H1 (cell line): ENCODE results near the gene FAM193A. TPM values are rescaled to one million over a fixed set of nuclear protein-coding genes. Genes with fewer than 3 reads are reported as not detected.

ENCODE experiments used
- CTCF ChIA-PET: fragments of 300-600 bp; sonication (Branson Sonifier 250); formaldehyde crosslinking; loops from one replicate; lab custom pipeline; 2021; ENCODE audit not compliant: partially characterized antibody; lab: Charles Lee
- POLR2A ChIA-PET: fragments of 300-600 bp; sonication (Branson Sonifier 250); formaldehyde crosslinking; loops from one replicate; lab custom pipeline; 2021; ENCODE audit warnings: inconsistent platforms; ENCODE audit not compliant: partially characterized antibody; lab: Charles Lee
- DNase-seq, 2 experiments: peaks; one replicate each; pipeline versions ENCODE4 v3.0.0 to v3.0.0-alpha.2; 2010 to 2022; ENCODE audit warnings: low spot score in 2 of 2, low read depth in 1 of 2, mixed read lengths in 1 of 2
- FAIRE-seq: peaks from 2 replicates; lab custom pipeline; 2011; peaks lifted over from hg19 to GRCh38; lab: Jason Lieb, UNC
- H2AFZ ChIP-seq: 2 replicates; pipeline ENCODE4 v1.8.1; 2012; ENCODE audit warnings: low read length, inconsistent platforms
- H2AK5ac ChIP-seq: 2 replicates; pipeline ENCODE4 v1.6.1; 2013; ENCODE audit warnings: low read depth, low read length
- H2BK120ac ChIP-seq: replicated peaks from 2 replicates; pipeline ENCODE3; 2013; ENCODE audit warnings: low read depth, low read length, inconsistent platforms
- H2BK12ac ChIP-seq: 2 replicates; pipeline ENCODE4 v1.6.1; 2013; ENCODE audit warnings: low read depth, low read length
- H2BK15ac ChIP-seq: 2 replicates; pipeline ENCODE4 v1.6.1; 2013; ENCODE audit warnings: low read length
- H2BK20ac ChIP-seq: 2 replicates; pipeline ENCODE4 v1.6.1; 2013; ENCODE audit warnings: low read length
- H2BK5ac ChIP-seq: 2 replicates; pipeline ENCODE4 v1.6.1; 2013; ENCODE audit warnings: low read depth, low read length
- H3K14ac ChIP-seq: 2 replicates; pipeline ENCODE4 v1.6.1; 2013; ENCODE audit warnings: inconsistent platforms; ENCODE audit not compliant: insufficient read length
- H3K18ac ChIP-seq: 2 replicates; pipeline ENCODE4 v1.6.1; 2013; ENCODE audit warnings: low read length; ENCODE audit errors: extremely low read depth
- H3K23ac ChIP-seq: 2 replicates; pipeline ENCODE4 v1.6.1; 2013; ENCODE audit warnings: inconsistent platforms; ENCODE audit not compliant: insufficient read length
- H3K23me2 ChIP-seq: 2 replicates; pipeline ENCODE4 v1.6.1; 2013; ENCODE audit warnings: low read depth, low read length
- H3K27ac ChIP-seq: 2 replicates; pipeline ENCODE4 v1.6.1; 2011; ENCODE audit warnings: low read depth, low read length, inconsistent platforms
- H3K27me3 ChIP-seq, 4 experiments: replicated peaks in 1 of 4; 1 replicate in 1 of 4; 2 replicates in 3 of 4; pipeline versions ENCODE4 v1.6.1 to v1.8.1; 2011 to 2013; ENCODE audit warnings: low read length in 3 of 4, mild to moderate bottlenecking in 3 of 4, inconsistent platforms in 2 of 4, mixed read lengths in 2 of 4, moderate library complexity in 1 of 4; ENCODE audit not compliant: control insufficient read depth in 3 of 4, insufficient read depth in 3 of 4; ENCODE audit errors: extremely low read depth in 1 of 4
- H3K36me3 ChIP-seq, 4 experiments: 2 replicates each; pipeline versions ENCODE4 v1.6.1 to v1.8.1; 2011 to 2013; ENCODE audit warnings: mild to moderate bottlenecking in 4 of 4, low read length in 3 of 4, moderate library complexity in 2 of 4, control low read depth in 1 of 4, inconsistent platforms in 1 of 4; ENCODE audit not compliant: insufficient read depth in 4 of 4, control insufficient read depth in 2 of 4
- H3K4ac ChIP-seq: replicated peaks from 2 replicates; pipeline ENCODE3; 2013; ENCODE audit warnings: low read length, low read depth, mixed read lengths, inconsistent platforms; ENCODE audit not compliant: insufficient read length
- H3K4me1 ChIP-seq, 4 experiments: replicated peaks in 1 of 4; 1 replicate in 1 of 4; 2 replicates in 3 of 4; pipeline versions ENCODE4 v1.6.1 to v1.8.1; 2011 to 2013; ENCODE audit warnings: low read length in 3 of 4, inconsistent platforms in 2 of 4, mixed read lengths in 1 of 4; ENCODE audit not compliant: insufficient read depth in 4 of 4, control insufficient read depth in 3 of 4
- H3K4me2 ChIP-seq, 2 experiments: 2 replicates each; pipeline versions ENCODE4 v1.6.1 to v1.8.1; 2011 to 2013; ENCODE audit warnings: low read depth in 2 of 2, low read length in 2 of 2, control low read depth in 1 of 2, inconsistent platforms in 1 of 2, mild to moderate bottlenecking in 1 of 2; ENCODE audit not compliant: insufficient read depth in 1 of 2
- H3K4me3 ChIP-seq, 4 experiments: fragments of 200-600, 300-600 bp in 1 of 4; sonication (generic), shearing (Covaris generic), sonication (Bioruptor Twin) in 1 of 4; 2 replicates each; pipeline versions ENCODE4 v1.5.1 to v1.8.1; 2011 to 2016; ENCODE audit warnings: low read length in 4 of 4, low read depth in 3 of 4, control low read depth in 2 of 4, inconsistent platforms in 2 of 4, mild to moderate bottlenecking in 2 of 4, mixed read lengths in 1 of 4, moderate library complexity in 1 of 4; ENCODE audit not compliant: insufficient read depth in 2 of 4; ENCODE audit errors: extremely low read depth in 1 of 4
- H3K56ac ChIP-seq: replicated peaks from 2 replicates; pipeline ENCODE3; 2013; ENCODE audit warnings: low read depth, mild to moderate bottlenecking, mixed read lengths, low read length, inconsistent platforms; ENCODE audit not compliant: insufficient read length
- H3K79me1 ChIP-seq: 2 replicates; pipeline ENCODE4 v1.6.1; 2013; ENCODE audit warnings: low read depth, low read length, control low read depth
- H3K79me2 ChIP-seq, 2 experiments: 2 replicates each; pipeline versions ENCODE4 v1.6.1 to v1.8.1; 2012 to 2013; ENCODE audit warnings: low read length in 2 of 2, mild to moderate bottlenecking in 2 of 2, inconsistent platforms in 1 of 2; ENCODE audit not compliant: insufficient read depth in 2 of 2, control insufficient read depth in 1 of 2
- H3K9ac ChIP-seq, 4 experiments: replicated peaks in 1 of 4; 1 replicate in 1 of 4; 2 replicates in 3 of 4; pipeline versions ENCODE4 v1.6.1 to v1.8.1; 2011 to 2013; ENCODE audit warnings: low read depth in 3 of 4, low read length in 3 of 4, control low read depth in 2 of 4, mild to moderate bottlenecking in 2 of 4, moderate library complexity in 2 of 4, inconsistent platforms in 1 of 4; ENCODE audit errors: extremely low read depth in 1 of 4
- H3K9me3 ChIP-seq, 2 experiments: 2 replicates each; pipeline versions ENCODE4 v1.6.1 to v1.8.1; 2012 to 2013; ENCODE audit warnings: mild to moderate bottlenecking in 2 of 2, moderate library complexity in 2 of 2, control low read depth in 1 of 2, inconsistent platforms in 1 of 2, low read depth in 1 of 2, low read length in 1 of 2, mixed read lengths in 1 of 2; ENCODE audit not compliant: insufficient read depth in 2 of 2
- H4K20me1 ChIP-seq, 2 experiments: replicated peaks in 1 of 2; 2 replicates each; pipeline versions ENCODE3 to v1.8.1; 2011 to 2013; ENCODE audit warnings: inconsistent platforms in 2 of 2, low read length in 2 of 2, mild to moderate bottlenecking in 1 of 2; ENCODE audit not compliant: insufficient read depth in 2 of 2, control insufficient read depth in 1 of 2
- H4K5ac ChIP-seq: 2 replicates; pipeline ENCODE4 v1.6.1; 2013; ENCODE audit warnings: low read length, low read depth, mixed read lengths, inconsistent platforms; ENCODE audit not compliant: insufficient read length
- H4K8ac ChIP-seq: 2 replicates; pipeline ENCODE4 v1.8.0; 2013; ENCODE audit warnings: mild to moderate bottlenecking, moderate library complexity, low read length, inconsistent platforms; ENCODE audit not compliant: insufficient read depth; ENCODE audit errors: extremely low read depth
- H4K91ac ChIP-seq: replicated peaks from 2 replicates; pipeline ENCODE3; 2013; ENCODE audit warnings: low read length, mixed read lengths, inconsistent platforms; ENCODE audit not compliant: insufficient read length
- CEBPB ChIP-seq: IDR thresholded peaks from 2 replicates; pipeline ENCODE4 v1.6.1; 2012; ENCODE audit warnings: low read depth, low read length
- SIN3A ChIP-seq, 2 experiments: IDR thresholded peaks in 1 of 2; conservative IDR thresholded peaks in 1 of 2; 2 replicates each; pipeline ENCODE4 v1.6.1; 2011 to 2012; ENCODE audit warnings: low read length in 2 of 2, improper control_type of control experiment in 1 of 2, low read depth in 1 of 2, mild to moderate bottlenecking in 1 of 2
- WGBS, 2 experiments: shearing (Covaris generic) in 1 of 2; methylation state at CpG; one replicate each; pipeline versions ENCODE4 v1.1.6 to v1.1.7; 2013 to 2015; ENCODE audit warnings: low lambda C conversion rate in 2 of 2, mixed read lengths in 2 of 2, inconsistent platforms in 1 of 2, low coverage in 1 of 2, missing lambda C conversion rate in 1 of 2; ENCODE audit not compliant: insufficient replicate concordance in 2 of 2, insufficient coverage in 1 of 2, insufficient read length in 1 of 2; ENCODE audit errors: extremely low coverage in 1 of 2, missing lambda C conversion rate in 1 of 2; 5-methylcytosine and 5-hydroxymethylcytosine counted together
- polyA plus RNA-seq, 7 experiments: library from polyadenylated mRNA; depleted of rRNA in 3 of 7; stranded (reverse) in 5 of 7; unstranded in 2 of 7; fragments of >200 nt in 5 of 7; fragments of 200-250 nt in 2 of 7; gene quantifications; 1 replicate in 5 of 7; 2 replicates in 1 of 7; 4 replicates in 1 of 7; pipeline versions ENCODE4 v1.2.1 to v1.2.3, GENCODE V29; 2011 to 2013; ENCODE audit warnings: missing spikeins in 2 of 7, mixed read lengths in 2 of 7
- total RNA-seq: library from RNA; stranded (reverse); fragmentation: NEBNext Ultra II Directional; extraction: Animal tissue kit (Norgen Biotek cat#: 25700); gene quantifications from 2 replicates; pipeline ENCODE4 v1.2.1, GENCODE V29; 2021

The FAM193A gene
- total and polyA plus RNA-seq, 2 of the 8 experiments (the other 6 are each of a cell fraction or from before 2014, with no cell fraction given) = 8.7 to 26.2 TPM

GRCh38 chr4:2663275-2663674 lies 126.8 kb downstream of the FAM193A start:
- H2AFZ ChIP-seq = no peak overlapping the region
- no peak overlapping the region for H3K4me2 ChIP-seq
- DNase-seq (no peak), FAIRE-seq (no peak)
- H3K79me2 ChIP-seq = 0 out of 4 replicates have a peak, but pooled peaks cover 0 to 3% of the 10 kb centered on the region in 2 experiments
- H3K9me3 ChIP-seq = no peaks in the 10 kb centered on the region
- H4K20me1 ChIP-seq = no peaks in the 10 kb centered on the region
- no peak overlapping the region for H3K56ac ChIP-seq
- H3K27me3 ChIP-seq = no peaks in the 10 kb centered on the region
- 98% methylated on average over 2 of the region's 2 CpGs; no CpG with 5 or more reads in 1 of the 2 experiments for WGBS, 2 experiments
- no peak overlapping the region for H3K4me3 ChIP-seq
- TF ChIP-seq SIN3A (conservative IDR thresholded peaks at IDR 0.05 in 1 of 2, IDR thresholded peaks at IDR 0.05 in 1 of 2; ENCODE audit: low read depth in 1 of 2, low read length in 2 of 2) = no peak
- peak; percentile 84; the same call in 1 of the 2 replicates for TF ChIP-seq CEBPB
- H3K79me1 ChIP-seq = peaks cover 2% of the 10 kb centered on the region; the same call in 1 of the 2 replicates
- H3K36me3 ChIP-seq = peaks cover 0 to 35% (median 26%) of the 10 kb centered on the region in 4 experiments; a peak in 7 of 8 replicates
- H3K27ac ChIP-seq = no peak overlapping the region
- no peak overlapping the region for H3K4ac ChIP-seq
- no peak overlapping the region for H3K9ac ChIP-seq
- no peak overlapping the region for H2BK5ac ChIP-seq
- H3K14ac ChIP-seq = no peak overlapping the region
- no peaks in the 10 kb centered on the region for H3K23me2 ChIP-seq
- no peaks in the 10 kb centered on the region for H3K4me1 ChIP-seq
- no peak overlapping the region for H2BK120ac ChIP-seq
- no peak overlapping the region for H2BK12ac ChIP-seq
- H4K8ac ChIP-seq = no peak overlapping the region
- no peak overlapping the region for H3K23ac ChIP-seq
- H2BK15ac ChIP-seq = no peak overlapping the region
- no peak overlapping the region for H2BK20ac ChIP-seq
- H4K5ac ChIP-seq = no peak overlapping the region
- no peak overlapping the region for H3K18ac ChIP-seq
- no peak overlapping the region for H2AK5ac ChIP-seq
- ChIA-PET CTCF (no interaction called here), POLR2A (no interaction called here)
- no peak overlapping the region for H4K91ac ChIP-seq
